ENCODE results near the gene USH2A.

The USH2A gene

GRCh38 chr1:215590779-215591491 is 832.3 kb downstream of the USH2A start:
- H3K4me3 ChIP-seq (ENCODE audit: low read length): no peak overlapping the region
- DNase-seq (ENCODE audit: low read depth): no peak
- TF ChIP-seq CTCF (conservative IDR thresholded peaks at IDR 0.05; ENCODE audit: low read depth, low read length): no peak

DNA sequence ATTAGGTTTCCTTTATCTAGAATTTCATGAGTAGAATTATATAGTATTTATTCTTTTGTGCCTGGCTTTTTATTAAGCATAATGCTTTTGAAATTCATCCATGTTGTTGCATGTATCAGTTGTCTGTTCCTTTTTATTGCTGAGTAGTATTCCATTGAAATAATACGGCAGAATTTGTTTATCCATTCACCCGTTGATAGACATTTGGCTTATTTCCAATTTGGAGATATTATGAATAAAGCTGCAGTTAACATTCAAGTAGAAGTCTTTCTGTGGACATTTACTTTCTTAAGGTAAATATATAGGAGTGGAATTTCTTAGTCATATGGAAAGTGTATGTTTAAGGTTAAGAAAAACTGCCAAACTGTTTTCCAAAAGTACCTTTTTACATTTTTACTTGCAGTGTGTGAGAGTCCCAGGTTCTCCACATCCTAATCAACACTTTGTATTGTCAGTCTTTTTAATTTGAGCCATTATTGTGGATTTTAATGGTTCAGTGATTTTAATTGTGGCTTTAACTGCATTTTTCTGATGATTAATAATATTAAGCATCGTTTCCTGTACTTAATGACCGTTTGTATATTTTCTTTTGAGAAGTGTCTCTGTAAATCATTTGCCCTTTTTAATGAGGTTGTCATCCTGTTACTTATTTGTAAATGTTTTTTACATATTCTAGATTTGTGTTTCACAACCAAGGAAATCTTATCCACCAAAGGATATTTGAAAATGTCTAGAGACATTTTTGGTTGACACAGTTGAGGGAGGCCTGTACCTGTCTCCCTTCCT is 833.4 kb downstream of the USH2A start:
- TF ChIP-seq CTCF (conservative IDR thresholded peaks at IDR 0.05; ENCODE audit: low read depth, low read length): no peak
- no peak overlapping the region for H3K4me3 ChIP-seq (ENCODE audit: low read length)
- DNase-seq (ENCODE audit: low read depth): no peak

DNA sequence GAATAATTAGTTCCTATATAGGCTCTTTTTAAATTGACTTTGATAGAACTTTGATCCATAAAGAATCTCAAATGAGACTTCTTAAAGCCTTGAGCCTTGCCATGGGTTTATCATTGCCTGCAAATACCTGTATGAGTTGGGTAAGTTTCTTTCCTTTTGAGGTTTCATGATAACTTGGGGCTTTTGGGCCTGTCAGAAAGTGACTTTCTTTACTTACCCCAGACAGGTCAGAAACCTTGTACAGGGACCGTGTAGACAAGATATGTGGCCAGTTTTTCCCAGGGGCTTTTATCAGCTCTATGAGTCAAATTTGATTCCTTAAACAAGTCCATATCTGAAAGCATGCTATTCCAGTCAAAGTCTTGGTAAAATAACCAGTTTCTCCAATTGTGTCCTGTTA is 838.9 kb downstream of the USH2A start:
- no peak for TF ChIP-seq CTCF (conservative IDR thresholded peaks at IDR 0.05; ENCODE audit: low read depth, low read length)
- no peak for DNase-seq (ENCODE audit: low read depth)
- H3K4me3 ChIP-seq (ENCODE audit: low read length): no peak overlapping the region

DNA sequence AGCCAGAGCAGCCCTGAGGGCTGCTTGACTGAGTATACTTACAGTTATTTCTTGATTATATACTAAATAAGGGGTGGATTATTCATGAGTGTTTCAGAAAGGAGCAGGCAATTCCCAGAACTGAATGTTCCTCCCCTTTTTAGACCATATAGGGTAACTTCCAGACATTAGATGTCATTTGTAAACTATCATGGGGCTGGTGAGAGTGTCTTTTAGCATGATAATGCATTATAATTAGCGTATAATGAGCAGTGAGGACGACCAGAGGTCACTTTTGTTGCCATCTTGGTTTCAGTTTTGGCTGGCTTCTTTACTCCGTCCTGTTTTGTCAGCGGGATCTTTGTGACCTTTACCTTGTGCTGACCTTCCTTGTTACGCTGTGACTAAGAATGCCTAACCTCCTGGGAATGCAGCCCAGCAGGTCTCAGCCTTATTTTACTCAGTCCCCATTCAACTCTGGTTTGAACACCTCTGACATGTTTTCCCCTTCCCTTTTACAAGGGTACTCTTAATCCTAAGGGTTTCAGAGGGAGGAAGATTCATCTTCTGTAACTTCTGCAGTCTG is 840.0 kb downstream of the USH2A start:
- no peak for TF ChIP-seq CTCF (conservative IDR thresholded peaks at IDR 0.05; ENCODE audit: low read depth, low read length)
- H3K4me3 ChIP-seq (ENCODE audit: low read length): no peak overlapping the region
- no peak for DNase-seq (ENCODE audit: low read depth)

GRCh38 chr1:215581896-215582295 is 841.4 kb downstream of the USH2A start:
- no peak overlapping the region for H3K4me3 ChIP-seq (ENCODE audit: low read length)
- TF ChIP-seq CTCF (conservative IDR thresholded peaks at IDR 0.05; ENCODE audit: low read depth, low read length): peak; percentile 15
- DNase-seq (ENCODE audit: low read depth): no peak
